Nucleus accumbens (tissue), 56 donors: ENCODE data around the gene SPOCK2.

Experiments
- DNase-seq, 56 donors: peaks; one replicate each; lab custom pipeline; 2025; lab: John Stamatoyannopoulos, UW

The SPOCK2 gene

GRCh38 chr10:72074574-72075375 is 13.6 kb downstream of the SPOCK2 start:
- no peak for DNase-seq

- DNase-seq, result no peak
These were observed 14.4 kb downstream of the SPOCK2 start for GRCh38 chr10:72073708-72074573.

- DNase-seq, result no peak
These were observed 15.7 kb downstream of the SPOCK2 start for GRCh38 chr10:72072639-72073038.

- DNase-seq, result no peak
These were observed 16.3 kb downstream of the SPOCK2 start for GRCh38 chr10:72072046-72072445.

- no peak for DNase-seq
These were observed 18.4 kb downstream of the SPOCK2 start for GRCh38 chr10:72069751-72070526.

GRCh38 chr10:72068901-72069446 is 19.4 kb downstream of the SPOCK2 start:
- DNase-seq, result no peak

GRCh38 chr10:72068126-72068765 is 20.1 kb downstream of the SPOCK2 start:
- DNase-seq, result no peak

- DNase-seq, result no peak
These were observed 20.8 kb downstream of the SPOCK2 start for GRCh38 chr10:72067463-72068125.

- peak in 1 of 56 donors; percentile 45 for DNase-seq
These were observed 21.8 kb downstream of the SPOCK2 start for GRCh38 chr10:72066318-72067284.

- DNase-seq, result no peak
These were observed 22.8 kb downstream of the SPOCK2 start for GRCh38 chr10:72065439-72066025.

- DNase-seq, result no peak
These were observed 24.5 kb downstream of the SPOCK2 start for GRCh38 chr10:72063703-72064391.

- no peak for DNase-seq
These were observed 25.3 kb downstream of the SPOCK2 start for GRCh38 chr10:72062832-72063702.

- DNase-seq, result no peak
These were observed 26.0 kb downstream of the SPOCK2 start for GRCh38 chr10:72062382-72062781.

- DNase-seq, result no peak
These were observed 26.4 kb downstream of the SPOCK2 start for GRCh38 chr10:72061930-72062329.

GRCh38 chr10:72061491-72061890 is 26.9 kb downstream of the SPOCK2 start:
- no peak for DNase-seq
